Gastrocnemius medialis (tissue), 4 donors: ENCODE data around the gene DIAPH3.

Experiments used
- CTCF ChIP-seq, 5 experiments: fragments of 450-650 bp in 3 of 5; fragments of 200-600 bp in 2 of 5; sonication (generic) in 2 of 5; IDR thresholded peaks in 4 of 5; conservative IDR thresholded peaks in 1 of 5; 1 replicate in 4 of 5; 2 replicates in 1 of 5; pipeline ENCODE4 v1.5.1; 2016 to 2019; ENCODE audit warnings: antibody characterized with exemption in 5 of 5, mild to moderate bottlenecking in 3 of 5, moderate library complexity in 3 of 5
- POLR2A ChIP-seq, 2 donors: fragments of 450-650 bp; IDR thresholded peaks; one replicate each; pipeline ENCODE4 v1.6.1; 2017; ENCODE audit warnings: antibody characterized with exemption in 2 of 2, mild to moderate bottlenecking in 2 of 2, moderate library complexity in 2 of 2

GRCh38 chr13:60112771-60113170, 51.0 kb downstream of the DIAPH3 start:
- TF ChIP-seq CTCF (IDR thresholded peaks at IDR 0.05 in 4 of 5, conservative IDR thresholded peaks at IDR 0.05 in 1 of 5): no peak
- TF ChIP-seq POLR2A (IDR thresholded peaks at IDR 0.05): no peak
